Activated CD8-positive, alpha-beta memory T cell treated with anti-CD3 and anti-CD28 coated beads, Interleukin-2, amount 50 U/mL, for 1 hour (primary cell): ENCODE results near the gene EIF1.

ENCODE experiments used
- DNase-seq: peaks from one replicate; pipeline ENCODE4 v3.0.0-alpha.2; 2020; ENCODE audit errors: extremely low read depth

Gene EIF1

DNA sequence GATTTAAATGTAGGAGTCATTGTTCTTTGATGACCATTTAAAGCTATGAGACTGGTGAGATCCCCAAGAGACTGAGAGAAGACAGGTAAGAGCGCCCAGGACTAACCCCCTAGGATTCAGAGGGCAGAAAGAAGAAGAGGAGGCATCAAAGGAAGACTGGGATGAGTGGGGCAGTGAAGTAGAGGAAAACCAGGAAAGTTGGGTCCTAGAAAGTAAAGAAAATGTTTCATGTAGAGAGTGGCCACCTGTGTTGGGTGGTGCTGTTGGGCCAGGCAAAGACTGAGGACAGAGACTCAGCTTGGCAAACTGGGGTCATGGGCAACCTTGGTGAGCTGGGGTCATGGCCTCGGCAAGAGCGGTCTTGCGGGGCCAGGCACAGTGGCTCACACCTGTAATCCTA is 47.1 kb downstream of the EIF1 start:
- no peak for DNase-seq

DNA sequence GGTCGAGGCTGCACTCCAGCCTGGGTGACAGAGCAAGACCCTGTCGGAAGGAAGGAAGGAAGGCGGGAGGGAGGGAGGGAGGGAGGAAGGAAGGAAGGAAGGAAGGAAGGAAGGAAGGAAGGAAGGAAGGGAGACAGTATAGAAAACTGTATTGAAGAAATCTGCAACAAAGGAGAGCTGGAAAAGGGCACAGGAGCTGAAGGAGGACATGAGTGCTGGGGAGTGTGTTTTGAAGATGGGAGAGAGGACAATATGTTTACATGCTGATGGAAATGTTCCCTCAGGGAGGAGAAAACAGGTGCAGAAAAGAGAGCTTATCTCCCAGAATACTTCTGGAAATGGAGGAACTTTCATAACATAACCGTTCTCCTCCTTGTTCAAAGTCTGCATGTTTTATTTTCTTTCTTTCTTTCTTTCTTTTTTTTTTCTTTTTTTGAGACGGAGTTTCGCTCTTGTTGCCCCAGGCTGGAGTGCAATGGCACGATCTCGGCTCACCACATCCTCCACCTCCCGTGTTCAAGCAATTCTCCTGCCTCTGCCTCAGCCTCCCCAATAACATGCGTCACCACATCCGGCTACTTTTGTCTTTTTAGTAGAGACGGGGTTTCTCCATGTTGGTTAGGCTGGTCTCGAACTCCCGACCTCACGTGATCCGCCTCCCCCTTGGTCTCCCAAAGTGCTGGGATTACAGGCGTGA is 48.4 kb downstream of the EIF1 start:
- no peak for DNase-seq

DNA sequence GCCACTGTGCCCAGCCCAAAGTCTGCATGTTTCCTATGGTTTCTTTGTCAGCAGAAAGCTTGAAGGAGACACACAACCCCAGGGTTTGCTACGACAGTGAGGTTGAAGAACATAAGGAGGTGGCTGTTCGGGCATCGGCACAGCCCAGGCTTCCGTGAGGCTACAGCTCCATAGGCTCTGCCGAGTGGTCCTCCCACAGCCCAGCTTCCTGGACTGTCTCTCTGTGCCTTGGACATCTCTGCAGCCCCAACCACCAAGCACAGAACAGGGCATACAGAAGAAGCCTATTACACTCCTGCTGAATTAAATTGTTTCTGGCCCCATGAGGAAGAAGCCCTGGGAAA is 49.0 kb downstream of the EIF1 start:
- DNase-seq, result no peak

DNA sequence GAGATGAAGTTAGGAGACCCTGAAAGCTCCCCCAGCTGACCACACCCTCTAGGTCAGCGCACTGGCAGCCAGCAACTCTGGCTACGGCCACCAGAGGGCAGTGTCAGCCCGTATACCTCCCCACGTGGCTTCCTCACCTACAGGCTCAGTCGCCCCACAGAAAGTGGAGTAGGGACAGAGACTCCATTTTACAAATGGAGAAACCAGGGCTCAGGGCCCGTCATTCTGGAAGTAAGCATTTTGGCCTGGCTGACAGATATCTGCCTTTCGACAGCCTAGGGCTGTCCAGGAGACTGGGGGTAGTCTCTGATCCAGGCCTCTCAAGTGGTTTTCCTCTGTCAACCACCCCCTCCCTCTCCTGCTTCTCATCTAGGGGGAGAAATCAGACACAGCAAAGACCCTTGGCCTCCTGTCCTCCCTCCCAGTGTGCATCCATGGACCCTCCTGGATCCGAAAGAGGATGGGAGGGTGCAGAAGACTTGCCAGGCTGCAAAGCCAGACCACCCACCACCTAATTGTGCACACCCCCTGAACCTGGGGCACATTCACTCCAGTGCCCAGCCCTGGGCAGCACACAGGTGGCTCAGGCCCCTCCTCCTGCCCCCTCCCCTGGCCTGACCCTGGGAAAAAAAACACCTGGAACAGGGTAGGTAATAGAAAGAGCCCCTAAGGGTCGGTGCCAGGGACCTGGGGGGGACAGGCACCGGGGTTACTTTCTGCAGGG is 49.6 kb downstream of the EIF1 start:
- peak; percentile 27 for DNase-seq

DNA sequence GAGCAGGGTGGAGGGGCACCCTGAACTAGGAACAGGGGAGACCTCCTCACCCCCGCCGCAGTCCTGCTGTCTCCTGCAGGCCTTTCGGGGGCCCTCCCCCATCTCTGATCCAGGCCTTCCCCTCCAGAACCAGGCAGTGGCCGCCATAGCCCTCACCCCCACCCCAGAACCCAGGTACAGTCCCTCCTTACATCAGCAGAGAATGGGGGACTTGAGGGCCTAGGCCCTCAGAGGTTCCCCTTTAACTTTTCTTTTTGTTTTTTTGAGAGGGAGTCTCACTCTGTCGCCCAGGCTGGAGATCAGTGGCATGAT is 50.1 kb downstream of the EIF1 start:
- no peak for DNase-seq

DNA sequence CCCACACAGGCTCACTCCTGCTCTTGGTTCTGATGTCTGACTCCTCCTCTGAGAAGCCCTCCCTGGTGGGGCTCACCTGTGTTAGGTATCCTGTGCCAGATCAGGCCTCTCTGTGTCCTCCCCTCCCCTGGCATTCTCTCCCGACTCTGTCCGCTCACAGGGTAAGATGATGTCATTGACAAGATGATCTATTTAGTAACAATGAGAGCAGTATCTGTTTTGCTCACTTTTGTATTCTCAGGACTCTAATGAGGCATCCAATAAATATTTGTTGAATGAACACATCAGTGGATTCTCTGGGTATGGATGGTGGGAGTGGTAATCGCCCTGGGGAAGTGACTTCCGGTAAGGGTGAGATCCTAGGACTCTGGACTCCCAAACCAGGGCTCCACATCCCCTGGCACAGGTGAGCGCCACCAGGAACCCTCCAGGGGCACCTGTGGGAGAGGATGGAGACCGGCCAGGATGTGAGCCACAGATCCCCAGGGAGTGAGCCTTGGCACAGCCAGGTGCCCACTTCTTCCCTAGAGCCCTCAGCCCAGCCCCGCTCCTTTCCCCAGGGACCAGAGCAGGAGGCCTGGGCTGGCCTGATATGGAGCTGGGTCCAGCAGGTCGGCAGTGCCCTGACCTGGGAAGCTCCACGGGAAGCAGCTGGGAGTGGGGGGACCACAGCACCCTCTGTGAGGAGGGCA is 51.1 kb downstream of the EIF1 start:
- no peak for DNase-seq

DNA sequence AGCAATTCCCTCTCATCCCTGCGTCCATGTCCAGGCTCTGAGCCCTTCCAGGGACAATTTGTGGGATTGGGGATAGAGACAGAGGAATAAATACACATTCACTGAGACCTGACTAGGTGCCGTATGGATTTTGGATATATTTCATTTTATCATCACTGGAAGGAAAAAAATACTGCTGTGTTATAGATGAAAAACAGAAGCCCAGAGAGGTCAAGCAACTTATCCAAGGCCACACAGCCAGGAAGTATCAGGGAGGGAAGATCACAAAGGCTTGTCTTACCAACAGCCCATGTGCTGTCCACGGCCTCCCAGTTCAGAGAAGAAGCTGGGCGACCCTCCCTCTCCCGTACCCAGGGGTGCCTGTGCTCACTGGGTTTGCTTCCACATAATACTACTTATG is 51.8 kb downstream of the EIF1 start:
- DNase-seq, result no peak

DNA sequence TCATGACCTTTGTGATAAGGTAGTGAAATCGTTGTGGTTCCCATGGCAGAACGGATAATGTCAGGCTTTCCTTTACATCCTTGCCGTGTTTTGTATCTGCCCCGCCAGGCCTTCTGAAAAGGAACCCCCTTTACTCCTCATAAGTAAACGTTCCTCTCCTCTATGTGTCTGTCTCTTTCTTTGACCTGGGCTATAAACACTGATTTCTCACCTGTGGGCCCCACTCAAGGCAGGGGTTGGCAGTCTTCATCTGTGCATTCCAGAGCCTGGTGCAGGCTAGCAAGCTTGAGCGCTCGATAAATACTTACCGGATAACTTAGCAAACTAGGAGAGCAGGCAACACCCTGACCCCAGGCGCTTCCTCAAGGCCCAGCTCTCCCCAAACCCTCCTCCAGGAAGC is 53.0 kb downstream of the EIF1 start:
- no peak for DNase-seq
